Activated gamma-delta T cell (primary cell): Measurements from ENCODE around the gene DLG2.
"Not testable (repeated sequence)": the region's sequence is repeated elsewhere in the genome, so short reads cannot be mapped to it uniquely, and the experiment has no call there.

Source experiments
- DNase-seq: peaks from one replicate; lab custom pipeline; 2025; lab: John Stamatoyannopoulos, UW
- total RNA-seq, 2 donors: gene quantifications; one replicate each; lab custom pipeline; 2026; lab: John Stamatoyannopoulos, UW

The DLG2 gene
- total RNA-seq, result 2.7 to 4.6 reads per million in 2 donors

DNA sequence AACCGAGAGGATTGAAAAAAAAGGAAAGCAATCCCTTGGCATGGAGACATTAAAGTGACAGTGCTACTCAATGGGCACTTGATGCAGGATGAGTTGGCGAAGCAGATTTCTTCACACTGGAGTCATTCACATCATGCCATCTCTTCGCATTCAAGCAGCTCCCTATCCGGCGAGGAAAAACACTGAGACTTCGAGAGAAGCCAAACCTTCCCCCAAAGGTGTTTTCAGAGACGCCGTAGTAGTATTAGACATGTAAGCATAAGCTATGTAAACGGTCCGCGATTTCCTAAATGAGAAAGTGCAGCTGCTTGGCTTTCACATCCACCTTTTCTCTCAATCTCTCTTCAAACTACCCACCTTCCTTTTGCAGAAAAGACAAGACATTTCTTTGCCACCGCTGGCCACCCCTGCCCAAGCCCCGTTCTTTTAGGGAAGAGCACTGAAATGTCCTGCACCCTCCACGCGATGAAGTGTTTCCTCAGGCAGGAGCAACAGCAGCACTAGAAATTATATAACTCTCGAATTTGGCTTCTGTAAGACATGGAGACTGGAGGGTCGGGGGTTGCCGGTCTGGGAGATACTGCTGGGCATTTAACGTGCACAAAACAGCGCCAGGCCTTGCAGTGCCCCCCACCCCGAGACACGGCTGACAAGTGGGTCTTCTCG lies at the start of gene DLG2:
DLG2 (minus strand) TSS at position 13 of the 666 bp plus-strand sequence.
- no peak for DNase-seq

GRCh38 chr11:85673393-85673792 lies 46.2 kb upstream of the DLG2 start:
- no peak for DNase-seq

GRCh38 chr11:85672105-85672902 lies 45.2 kb upstream of the DLG2 start:
- no peak for DNase-seq

DNA sequence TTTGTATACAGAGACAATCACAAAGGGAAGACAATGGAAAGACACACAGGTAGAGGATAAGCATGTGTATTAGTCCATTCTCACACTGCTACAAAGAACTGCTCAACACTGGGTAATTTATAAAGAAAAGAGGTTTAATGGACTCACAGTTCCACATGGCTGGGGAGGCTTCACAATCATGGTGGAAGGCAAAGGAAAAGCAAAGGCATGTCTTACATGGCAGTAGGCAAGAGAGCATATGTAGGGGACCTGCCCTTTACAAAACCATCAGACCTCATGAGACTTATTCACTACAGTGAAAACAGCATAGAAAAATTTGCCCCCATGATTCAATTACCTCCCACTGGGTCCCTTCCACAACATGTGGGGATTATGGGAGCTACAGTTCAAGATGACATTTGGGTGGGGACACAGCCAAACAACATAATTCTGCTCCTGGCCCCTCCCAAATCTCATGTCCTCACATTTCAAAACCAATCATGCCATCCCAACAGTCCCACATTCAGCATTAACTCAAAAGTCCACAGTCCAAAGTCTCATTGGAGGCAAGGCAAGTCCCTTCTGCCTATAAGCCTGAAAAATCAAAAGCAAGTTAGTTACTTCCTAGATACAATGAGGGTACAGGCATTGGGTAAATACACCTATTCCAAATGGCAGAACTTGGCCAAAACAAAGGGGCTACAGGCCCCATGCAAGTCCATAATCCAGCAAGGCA lies 44.0 kb upstream of the DLG2 start:
- DNase-seq, result not testable (repeated sequence)

- no peak for DNase-seq
Measured at GRCh38 chr11:85668157-85668556, 41.0 kb upstream of the DLG2 start.

DNA sequence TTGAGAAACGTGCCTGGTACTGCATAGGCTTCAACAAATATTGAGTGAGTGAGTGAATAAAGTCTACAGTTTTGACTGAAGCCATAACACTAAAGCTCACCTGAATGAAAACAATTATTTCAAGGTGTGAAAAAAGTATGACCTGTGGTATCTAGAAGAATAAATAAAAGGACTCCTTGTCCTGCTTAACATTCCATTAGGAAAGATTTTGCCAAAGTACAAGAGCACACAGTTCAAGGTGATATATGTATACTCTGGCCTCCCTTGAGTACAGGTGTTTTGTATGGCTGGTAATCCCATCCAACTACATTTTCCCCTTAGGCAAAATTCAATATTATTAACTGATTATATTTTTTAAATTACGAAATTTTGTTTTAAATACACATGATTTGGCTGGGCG lies 39.5 kb upstream of the DLG2 start:
- no peak for DNase-seq

DNA sequence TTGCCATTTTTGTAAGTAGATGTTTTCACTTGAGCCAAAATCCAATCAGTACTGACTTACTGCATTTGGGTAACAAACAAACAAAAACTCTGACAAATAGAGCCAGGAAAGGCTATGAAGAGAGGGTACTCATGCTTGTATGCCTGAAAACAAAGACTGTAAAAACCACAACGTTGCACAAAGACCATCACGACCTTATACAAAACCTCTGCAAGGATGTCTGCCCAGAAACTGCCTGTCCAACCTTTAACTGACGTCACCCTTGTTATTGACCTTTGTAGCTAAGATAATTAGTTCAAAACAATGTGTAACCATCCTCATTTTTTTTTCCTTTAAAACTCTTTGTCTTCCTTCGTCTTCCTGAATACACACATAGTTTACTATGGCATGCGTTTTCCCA lies 38.6 kb upstream of the DLG2 start:
- no peak for DNase-seq

DNA sequence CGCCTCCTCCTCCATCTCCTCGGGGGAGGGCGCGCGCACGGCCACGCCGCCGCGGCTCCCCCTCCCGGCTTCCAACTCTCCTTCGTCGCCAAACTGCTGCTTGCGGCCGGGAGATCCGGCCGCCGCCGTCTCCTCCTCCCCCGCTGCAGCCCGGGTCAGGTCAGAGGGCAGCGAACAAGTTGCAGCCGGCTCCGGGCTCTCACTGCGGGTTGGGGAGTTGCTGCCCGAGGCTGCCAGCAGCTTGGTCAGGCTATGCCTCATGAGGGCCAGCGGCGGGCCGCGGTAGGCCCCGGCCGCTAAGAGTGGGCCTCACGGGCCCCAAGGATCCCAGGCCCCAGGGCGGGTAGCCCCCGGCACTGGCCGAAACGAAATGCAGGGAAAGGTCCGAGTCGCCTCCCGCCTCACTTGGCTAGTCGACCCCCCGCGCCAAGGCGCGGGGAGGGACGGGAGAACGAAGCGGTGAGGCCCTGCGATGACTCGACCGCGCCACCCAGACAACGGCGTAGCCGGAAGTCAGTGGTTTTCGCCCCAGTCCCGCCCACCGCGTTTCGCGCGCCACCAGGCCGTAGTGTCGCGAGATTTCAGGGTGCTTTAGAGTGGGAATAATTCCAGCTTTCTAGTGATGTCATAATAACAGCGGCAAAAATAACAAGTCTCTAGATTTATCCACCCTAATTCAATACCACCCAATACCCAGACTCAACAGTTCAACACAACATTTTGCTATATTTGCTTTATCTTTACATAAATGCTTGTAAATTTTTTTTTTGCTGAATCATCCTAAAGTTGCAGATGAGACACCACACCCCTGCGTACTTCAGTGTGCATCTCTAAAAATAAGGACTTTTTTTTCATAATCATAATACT lies 37.7 kb upstream of the DLG2 start, which contains the start of gene CREBZF:
CREBZF (minus strand) TSS at position 515 of the 867 bp plus-strand sequence; CDS start at position 261, 254 bp downstream.
- DNase-seq, result peak; percentile 80

- DNase-seq, result peak; percentile 85
Measured at GRCh38 chr11:85663753-85664614, 36.8 kb upstream of the DLG2 start.

GRCh38 chr11:85663080-85663752 lies 36.1 kb upstream of the DLG2 start:
- no peak for DNase-seq

DNA sequence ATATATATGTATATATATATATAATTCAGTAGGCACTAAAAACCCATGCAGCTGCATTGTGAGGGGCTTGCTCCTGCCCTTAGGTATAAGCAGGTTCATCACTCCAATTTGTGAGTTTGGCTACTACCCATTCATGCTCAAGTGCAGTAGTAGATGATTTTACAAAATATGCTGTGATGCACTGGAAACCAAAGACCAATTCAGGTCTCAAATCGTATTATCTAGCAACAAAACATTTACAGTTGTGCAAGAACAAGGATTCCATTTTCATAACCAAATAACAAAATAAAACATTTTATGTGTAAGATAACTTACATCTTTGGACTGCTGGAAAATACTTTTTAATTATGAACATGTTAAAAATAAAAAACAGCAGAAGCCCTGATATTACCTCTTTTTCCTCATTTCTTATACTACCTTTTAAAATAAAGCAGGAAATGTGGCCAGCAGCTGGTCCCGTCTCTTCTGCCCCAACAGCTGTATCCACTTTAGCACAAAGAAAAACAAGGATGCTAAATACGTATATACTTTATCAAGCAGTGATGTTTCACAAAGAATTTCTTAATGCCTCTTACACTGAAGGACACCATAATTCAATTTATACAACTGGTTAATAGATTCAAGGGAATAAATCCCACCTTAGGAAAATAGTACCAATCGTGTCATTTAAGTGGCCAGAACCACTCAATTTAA lies 35.0 kb upstream of the DLG2 start:
- DNase-seq, result no peak

DNA sequence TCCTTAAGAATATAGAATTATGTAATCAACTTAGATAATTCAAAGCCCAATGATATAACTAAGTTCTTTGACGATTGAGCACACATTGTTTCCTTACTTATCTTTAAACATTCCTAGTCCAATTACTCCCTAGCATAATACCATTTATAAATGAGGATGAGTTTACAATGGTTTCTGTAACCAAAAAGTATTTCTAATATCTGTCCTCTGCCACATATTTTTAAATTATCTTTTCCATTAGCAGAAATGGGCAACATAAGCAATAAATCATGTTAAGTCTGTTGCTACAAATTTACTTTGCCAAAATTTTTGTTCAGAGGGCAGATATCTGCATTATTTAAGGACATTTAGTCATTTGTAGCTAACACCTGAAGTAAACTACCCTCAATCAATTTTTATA lies 31.0 kb upstream of the DLG2 start:
- no peak for DNase-seq

DNA sequence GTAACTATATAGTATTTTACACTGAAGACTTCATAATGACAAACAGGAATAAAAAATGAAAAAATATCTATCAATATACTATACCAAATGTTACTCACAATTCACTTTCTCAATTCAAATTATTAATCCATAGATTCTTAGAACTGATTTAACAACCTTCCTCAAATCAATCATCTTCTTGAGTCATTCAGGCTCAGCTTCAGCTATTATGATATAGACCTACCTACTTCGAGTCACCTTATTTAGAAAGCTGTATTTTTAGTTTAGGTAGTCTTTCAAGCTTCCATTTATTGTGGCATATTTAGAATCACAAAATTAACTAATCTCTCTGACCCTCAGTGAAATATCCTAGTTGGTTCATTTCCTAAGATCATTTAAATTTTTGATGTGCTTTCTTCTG lies 29.6 kb upstream of the DLG2 start:
- DNase-seq, result no peak

DNA sequence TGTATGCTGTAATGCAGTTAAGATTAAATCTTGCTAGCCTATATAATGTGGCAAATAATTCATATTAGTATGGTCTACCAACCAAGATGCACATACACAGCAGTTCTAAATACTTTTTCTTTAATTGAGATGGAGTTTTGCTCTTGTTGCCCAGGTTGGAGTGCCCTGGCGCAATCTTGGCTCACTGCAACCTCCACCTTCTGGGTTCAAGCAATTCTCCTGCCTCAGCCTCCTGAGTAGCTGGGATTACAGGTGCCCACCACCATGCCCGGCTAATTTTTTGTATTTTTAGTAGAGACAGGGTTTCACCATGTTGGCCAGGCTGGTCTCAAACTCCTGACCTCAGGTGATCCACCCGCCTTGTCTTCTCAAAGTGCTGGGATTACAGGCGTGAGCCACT lies 27.2 kb upstream of the DLG2 start:
- DNase-seq, result not testable (repeated sequence)

DNA sequence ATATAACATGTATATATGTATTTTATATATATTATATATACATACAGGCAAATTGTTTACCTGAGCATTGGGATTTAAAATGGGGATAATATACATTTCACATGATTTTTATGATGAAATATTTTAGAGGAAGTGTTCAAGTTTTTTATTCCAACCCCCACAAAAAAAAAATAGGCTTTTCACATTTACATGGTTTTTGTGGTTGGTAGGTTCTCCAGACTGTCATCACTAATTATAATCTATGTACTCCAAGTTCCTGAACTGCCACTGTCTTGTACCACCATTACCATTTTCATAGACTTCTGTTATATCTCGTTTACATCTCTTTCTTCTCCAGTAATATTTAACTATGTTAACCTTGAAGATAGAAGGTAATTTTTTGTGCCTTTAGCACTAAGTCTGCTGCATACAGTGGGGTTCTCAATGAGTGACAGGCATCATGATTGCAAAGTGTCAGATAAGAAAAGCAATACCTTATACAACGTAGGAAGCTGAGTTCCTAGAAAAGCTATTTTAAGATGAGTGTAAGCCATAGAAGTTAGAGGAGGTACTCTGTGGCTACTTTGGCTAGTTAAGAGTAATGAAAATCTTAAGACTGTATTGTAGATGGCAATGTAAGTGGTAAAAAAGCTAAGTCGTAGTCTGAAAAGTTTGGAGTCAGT lies 25.8 kb upstream of the DLG2 start:
- DNase-seq, result no peak

- DNase-seq, result no peak
Measured at GRCh38 chr11:85651118-85651517, 24.0 kb upstream of the DLG2 start.

GRCh38 chr11:85647604-85648299 lies 20.6 kb upstream of the DLG2 start, which contains the start of gene TMEM126A:
TSS of gene TMEM126A (plus strand) at chr11:85647967. CDS start at chr11:85650256, 2,289 bp downstream.
- peak; percentile 82 for DNase-seq

DNA sequence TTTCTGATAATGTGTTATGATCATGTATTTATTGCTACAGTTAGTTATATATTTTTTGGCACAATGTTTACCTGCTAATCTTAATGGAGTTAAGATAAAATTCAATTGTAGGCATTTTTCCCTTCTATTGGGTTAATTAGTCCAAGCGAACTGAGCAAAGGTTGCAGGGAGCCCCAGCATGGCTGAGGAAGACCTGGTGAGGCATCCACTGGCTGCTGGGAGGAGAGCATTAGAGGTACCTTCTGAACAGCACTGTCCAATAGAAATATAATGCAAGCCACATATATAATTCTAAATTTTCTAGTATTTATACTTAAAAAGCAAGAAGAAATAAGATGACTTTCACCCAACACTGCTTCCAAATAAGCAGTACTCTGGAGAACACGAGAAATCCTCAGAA lies 19.9 kb upstream of the DLG2 start:
- DNase-seq, result no peak
